H1 (cell line): ENCODE measurements around the gene FXN. TPM values are rescaled to one million over a fixed set of nuclear protein-coding genes. Genes with fewer than 3 reads are reported as not detected.

Source experiments
- CEBPB ChIP-seq: IDR thresholded peaks from 2 replicates; pipeline ENCODE4 v1.6.1; 2012; ENCODE audit warnings: low read depth, low read length
- CHD7 ChIP-seq: fragments of 300-600 bp; sonication (generic); IDR thresholded peaks from 2 replicates; pipeline ENCODE4 v1.7.1; 2012; ENCODE audit warnings: low read length, moderate library complexity, mild to moderate bottlenecking, inconsistent platforms; ENCODE audit not compliant: insufficient replicate concordance
- FOSL1 ChIP-seq: IDR thresholded peaks from 2 replicates; pipeline ENCODE4 v1.6.1; 2011; ENCODE audit warnings: mild to moderate bottlenecking, low read depth, low read length, moderate library complexity; ENCODE audit not compliant: insufficient read depth
- HDAC6 ChIP-seq: IDR thresholded peaks from one replicate; pipeline ENCODE4 v1.7.1; 2012; ENCODE audit warnings: low read depth, mild to moderate bottlenecking, inconsistent platforms, low read length, moderate library complexity
- NANOG ChIP-seq: IDR thresholded peaks from 2 replicates; pipeline ENCODE4 v1.6.1; 2011; ENCODE audit warnings: low read length, low read depth, mild to moderate bottlenecking, inconsistent platforms; ENCODE audit not compliant: insufficient read depth, poor library complexity, severe bottlenecking
- SAP30 ChIP-seq: fragments of 300-600 bp; sonication (generic); IDR thresholded peaks from 2 replicates; pipeline ENCODE4 v1.7.1; 2012; ENCODE audit warnings: low read length, moderate library complexity, mild to moderate bottlenecking, inconsistent platforms; ENCODE audit not compliant: insufficient read depth, insufficient replicate concordance
- SIX5 ChIP-seq: IDR thresholded peaks from 2 replicates; pipeline ENCODE4 v1.6.1; 2011; ENCODE audit warnings: mild to moderate bottlenecking, low read depth, low read length
- TAF7 ChIP-seq: optimal IDR thresholded peaks from 2 replicates; pipeline ENCODE3; 2011; ENCODE audit warnings: low read depth, mild to moderate bottlenecking, inconsistent platforms, low read length, moderate library complexity, borderline replicate concordance
- polyA plus RNA-seq, 7 experiments: library from polyadenylated mRNA; depleted of rRNA in 3 of 7; stranded (reverse) in 5 of 7; unstranded in 2 of 7; fragments of >200 nt in 5 of 7; fragments of 200-250 nt in 2 of 7; gene quantifications; 1 replicate in 5 of 7; 2 replicates in 1 of 7; 4 replicates in 1 of 7; pipeline versions ENCODE4 v1.2.1 to v1.2.3, GENCODE V29; 2011 to 2013; ENCODE audit warnings: missing spikeins in 2 of 7, mixed read lengths in 2 of 7
- total RNA-seq: library from RNA; stranded (reverse); fragmentation: NEBNext Ultra II Directional; extraction: Animal tissue kit (Norgen Biotek cat#: 25700); gene quantifications from 2 replicates; pipeline ENCODE4 v1.2.1, GENCODE V29; 2021

Gene FXN
- total and polyA plus RNA-seq, 2 of the 8 experiments (the other 6 are each of a cell fraction or from before 2014, with no cell fraction given), result 34.2 to 37.5 TPM

- no peak for TF ChIP-seq CHD7
- no peak for TF ChIP-seq SIX5
- TF ChIP-seq SAP30, result no peak
- no peak for TF ChIP-seq HDAC6
- no peak for TF ChIP-seq NANOG
- TF ChIP-seq TAF7, result no peak
- no peak for TF ChIP-seq CEBPB
- TF ChIP-seq FOSL1, result no peak
Measured at GRCh38 chr9:69097064-69097463, 61.5 kb downstream of the FXN start (continued).
